VCaP (cell line): ENCODE measurements around the gene SECTM1.

Experiments used
- H3K27ac ChIP-seq: fragments of 450-650 bp; 2 replicates; pipeline ENCODE4 v1.5.1; 2017
- TF ChIP-seq, protein P1 (sequence below): fragments of 450-650 bp; conservative IDR thresholded peaks from 2 replicates; pipeline ENCODE4 v1.5.1; 2017; ENCODE audit warnings: mild to moderate bottlenecking, moderate library complexity

Gene SECTM1

DNA sequence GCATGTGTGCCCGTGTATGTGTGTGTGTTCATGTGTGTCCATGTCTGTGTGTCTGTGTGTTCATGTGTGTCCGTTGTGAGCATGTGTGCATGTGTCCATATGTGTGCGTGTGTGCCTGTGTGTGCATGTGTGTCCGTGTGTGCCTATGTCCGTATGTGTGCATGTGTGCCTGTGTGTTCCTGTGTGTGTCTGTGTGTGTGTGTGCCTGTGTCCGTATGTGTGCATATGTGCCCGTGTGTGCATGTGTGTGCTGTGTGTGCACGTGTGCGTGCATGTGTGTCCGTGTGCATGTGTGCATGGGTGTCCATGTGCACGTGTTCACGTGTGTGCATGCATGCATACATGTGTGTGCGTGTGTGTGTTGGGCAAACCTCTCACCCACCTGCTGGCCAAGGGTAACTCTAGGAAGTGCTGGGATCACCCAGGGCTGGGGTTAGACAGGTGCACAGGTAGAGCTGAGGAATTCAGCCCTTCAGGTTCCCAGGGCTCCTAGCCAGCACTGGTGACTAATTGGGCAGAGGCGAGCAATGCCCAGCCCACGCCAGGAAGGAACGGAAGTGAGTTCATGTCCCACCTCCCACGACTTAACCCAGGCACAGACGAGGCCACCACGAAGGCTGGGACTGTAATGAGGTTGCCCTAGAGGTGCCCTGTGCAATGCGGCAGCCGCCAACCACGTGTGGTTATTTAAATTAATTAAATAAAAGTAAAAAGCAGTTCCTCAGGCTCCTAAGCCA is 51.9 kb downstream of the SECTM1 start:
- H3K27ac ChIP-seq, result no peak overlapping the region
- TF ChIP-seq, protein P1, sequence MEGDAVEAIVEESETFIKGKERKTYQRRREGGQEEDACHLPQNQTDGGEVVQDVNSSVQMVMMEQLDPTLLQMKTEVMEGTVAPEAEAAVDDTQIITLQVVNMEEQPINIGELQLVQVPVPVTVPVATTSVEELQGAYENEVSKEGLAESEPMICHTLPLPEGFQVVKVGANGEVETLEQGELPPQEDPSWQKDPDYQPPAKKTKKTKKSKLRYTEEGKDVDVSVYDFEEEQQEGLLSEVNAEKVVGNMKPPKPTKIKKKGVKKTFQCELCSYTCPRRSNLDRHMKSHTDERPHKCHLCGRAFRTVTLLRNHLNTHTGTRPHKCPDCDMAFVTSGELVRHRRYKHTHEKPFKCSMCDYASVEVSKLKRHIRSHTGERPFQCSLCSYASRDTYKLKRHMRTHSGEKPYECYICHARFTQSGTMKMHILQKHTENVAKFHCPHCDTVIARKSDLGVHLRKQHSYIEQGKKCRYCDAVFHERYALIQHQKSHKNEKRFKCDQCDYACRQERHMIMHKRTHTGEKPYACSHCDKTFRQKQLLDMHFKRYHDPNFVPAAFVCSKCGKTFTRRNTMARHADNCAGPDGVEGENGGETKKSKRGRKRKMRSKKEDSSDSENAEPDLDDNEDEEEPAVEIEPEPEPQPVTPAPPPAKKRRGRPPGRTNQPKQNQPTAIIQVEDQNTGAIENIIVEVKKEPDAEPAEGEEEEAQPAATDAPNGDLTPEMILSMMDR, result no peak

- H3K27ac ChIP-seq, result no peak overlapping the region
- TF ChIP-seq, protein P1, result no peak
Measured at GRCh38 chr17:82281076-82281475, 52.5 kb downstream of the SECTM1 start.

DNA sequence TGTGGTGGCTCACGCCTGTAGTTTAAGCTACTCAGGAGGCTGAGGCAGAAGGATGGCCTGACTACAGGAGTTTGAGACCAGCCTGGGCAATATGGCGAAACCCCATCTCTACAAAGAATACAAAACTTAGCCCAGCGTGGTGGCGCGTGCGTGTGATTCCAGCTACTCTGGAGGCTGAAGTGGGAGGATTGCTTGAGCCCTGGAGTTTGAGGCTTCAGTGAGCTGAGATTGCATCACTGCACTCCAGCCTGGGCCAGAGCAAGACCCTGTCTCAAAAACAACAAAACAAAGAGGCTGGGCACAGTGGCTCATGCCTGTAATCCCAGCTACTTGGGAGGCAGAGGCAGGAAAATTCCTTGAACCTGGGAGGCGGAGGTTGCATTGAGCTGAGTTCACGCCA is 53.0 kb downstream of the SECTM1 start:
- H3K27ac ChIP-seq, result no peak overlapping the region
- TF ChIP-seq, protein P1, result no peak

DNA sequence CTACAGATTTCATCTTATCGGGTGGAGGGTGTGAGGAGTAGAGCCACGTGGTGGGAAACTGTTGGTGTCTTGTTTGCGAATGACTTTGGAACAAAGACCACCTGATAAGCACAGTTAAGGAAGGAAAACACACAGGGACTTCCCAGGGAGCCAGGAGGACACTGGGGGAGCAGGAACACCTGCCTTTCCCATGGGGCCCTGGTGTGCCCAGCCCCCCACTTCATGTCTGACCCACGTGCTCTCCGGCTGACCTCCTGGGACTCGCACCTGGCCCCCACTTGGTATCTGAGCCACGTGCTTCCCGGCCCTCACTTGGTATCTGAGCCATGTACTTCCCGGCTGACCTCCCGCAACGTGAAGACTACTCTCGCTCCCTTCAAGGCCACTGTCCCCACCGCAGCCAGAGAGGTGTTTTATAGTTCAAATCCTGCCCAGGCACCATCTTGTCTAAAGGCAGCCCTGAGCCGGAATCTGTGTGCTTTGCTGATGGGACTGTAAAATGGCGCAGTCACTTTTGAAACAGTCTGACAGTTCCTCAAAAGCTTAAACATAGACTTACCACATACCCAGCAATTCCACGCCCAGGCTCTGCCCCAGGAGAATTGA is 54.7 kb downstream of the SECTM1 start:
- TF ChIP-seq, protein P1, result no peak
- H3K27ac ChIP-seq, result no peak overlapping the region

DNA sequence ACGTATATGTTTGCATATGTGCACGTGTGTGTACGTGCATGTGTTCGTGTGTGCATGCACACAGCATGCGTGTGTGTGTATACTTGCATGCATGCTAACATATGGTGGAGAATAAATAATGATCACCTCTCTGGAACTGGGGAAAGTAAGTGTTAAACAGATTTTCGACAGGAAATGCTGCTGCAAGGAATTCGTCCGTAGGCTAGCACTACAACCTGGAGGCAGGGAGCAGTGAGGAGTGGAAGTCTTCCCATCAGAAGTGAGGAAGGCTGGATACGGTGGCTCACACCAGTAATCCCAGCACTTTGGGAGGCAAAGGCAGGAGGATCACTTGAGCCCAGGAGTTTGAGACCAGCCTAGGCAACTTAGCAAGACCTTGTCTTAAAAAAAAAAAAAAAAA is 55.3 kb downstream of the SECTM1 start:
- H3K27ac ChIP-seq, result no peak overlapping the region
- TF ChIP-seq, protein P1, result no peak

DNA sequence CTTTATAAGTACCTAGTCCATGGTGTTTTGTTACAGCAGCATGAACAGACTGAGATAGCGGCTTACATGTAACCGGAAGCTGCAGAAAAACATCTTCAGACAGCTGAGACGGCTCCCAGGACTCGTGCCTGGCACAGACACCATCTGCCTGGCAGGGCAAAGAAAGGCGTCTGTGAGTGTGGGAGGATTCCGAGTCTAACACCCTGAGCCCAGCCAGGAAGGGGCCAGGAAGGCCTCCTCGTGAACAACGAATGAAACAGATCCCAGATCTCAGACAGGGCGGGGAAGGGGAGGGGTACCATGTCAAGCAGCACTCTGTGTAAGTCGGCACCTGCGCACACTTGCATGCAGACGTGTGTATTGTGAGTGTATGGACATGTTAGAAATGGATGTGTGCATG is 55.7 kb downstream of the SECTM1 start:
- TF ChIP-seq, protein P1, result no peak
- H3K27ac ChIP-seq, result no peak overlapping the region

- H3K27ac ChIP-seq, result no peak overlapping the region
- TF ChIP-seq, protein P1, result no peak
Measured at GRCh38 chr17:82276938-82277337, 56.6 kb downstream of the SECTM1 start.
